HG03060 (cell line): ENCODE results near the gene CRIM1.

Experiments
- ATAC-seq: cut with Tn5 transposase; IDR thresholded peaks from one replicate; pipeline ENCODE4 v1.9.1; 2021; ENCODE audit warnings: low read depth, moderate number of reproducible peaks; ENCODE audit not compliant: unreplicated experiment

CRIM1 gene

GRCh38 chr2:36567711-36568408 lies 212.3 kb downstream of the CRIM1 start:
- ATAC-seq = no peak

GRCh38 chr2:36568516-36569246 lies 213.1 kb downstream of the CRIM1 start:
- no peak for ATAC-seq

- no peak for ATAC-seq
Measured at GRCh38 chr2:36569267-36569856, 213.8 kb downstream of the CRIM1 start.

GRCh38 chr2:36570416-36570815 lies 214.8 kb downstream of the CRIM1 start:
- no peak for ATAC-seq

GRCh38 chr2:36572054-36572718 lies 216.6 kb downstream of the CRIM1 start:
- ATAC-seq = no peak

GRCh38 chr2:36572719-36573059 lies 217.1 kb downstream of the CRIM1 start:
- ATAC-seq = no peak

- no peak for ATAC-seq
Measured at GRCh38 chr2:36573165-36573564, 217.6 kb downstream of the CRIM1 start.

GRCh38 chr2:36574560-36574959 lies 219.0 kb downstream of the CRIM1 start:
- no peak for ATAC-seq

GRCh38 chr2:36577884-36578283 lies 222.3 kb downstream of the CRIM1 start:
- ATAC-seq = no peak

GRCh38 chr2:36578343-36579296 lies 223.0 kb downstream of the CRIM1 start:
- no peak for ATAC-seq

GRCh38 chr2:36579297-36579664 lies 223.7 kb downstream of the CRIM1 start:
- ATAC-seq = no peak

GRCh38 chr2:36582538-36582937 lies 227.0 kb downstream of the CRIM1 start:
- no peak for ATAC-seq

GRCh38 chr2:36582951-36583350 lies 227.4 kb downstream of the CRIM1 start:
- ATAC-seq = no peak

- no peak for ATAC-seq
Measured at GRCh38 chr2:36584148-36584794, 228.7 kb downstream of the CRIM1 start.

GRCh38 chr2:36586672-36587071 lies 231.1 kb downstream of the CRIM1 start:
- no peak for ATAC-seq

GRCh38 chr2:36587101-36587500 lies 231.5 kb downstream of the CRIM1 start:
- ATAC-seq = no peak

GRCh38 chr2:36587556-36587955 lies 232.0 kb downstream of the CRIM1 start:
- ATAC-seq = no peak

- no peak for ATAC-seq
Measured at GRCh38 chr2:36589230-36589630, 233.7 kb downstream of the CRIM1 start.

GRCh38 chr2:36594849-36595248 lies 239.3 kb downstream of the CRIM1 start:
- ATAC-seq = no peak

- ATAC-seq = no peak
Measured at GRCh38 chr2:36596397-36596796, 240.8 kb downstream of the CRIM1 start.
